Measurements from ENCODE around the gene MAPK8IP1. TPM values are rescaled to one million over a fixed set of nuclear protein-coding genes. Genes with fewer than 3 reads are reported as not detected.

The MAPK8IP1 gene
- total and polyA plus RNA-seq, 2 donors (not counting 1 experiment from before 2014, with no cell fraction given): 2.1 to 4.0 TPM

- H3K27me3 ChIP-seq (replicated peaks in 1 of 4; ENCODE audit: control extremely low read depth in 1 of 4, control insufficient read depth in 3 of 4, insufficient read depth in 4 of 4, low read length in 3 of 4): no peaks in the 10 kb centered on the region
- ATAC-seq (ENCODE audit: low read depth): no peak
- Mint-ChIP-seq H3K4me3 (no peak overlapping the region), H3K4me1 (peaks cover 77% of the 10 kb centered on the region), H3K9me3 (ENCODE audit: insufficient read depth) (no peaks in the 10 kb centered on the region), H3K27ac (peak overlapping the region; percentile 90), H3K27me3 (no peaks in the 10 kb centered on the region)
- CTCF ChIA-PET: interaction anchor here (2.0 to 2.4 kb wide), 2 partner anchors 38 to 80 kb away, joined by 7 to 10 read pairs; no protein-coding TSS in a partner anchor
- H3K9me3 ChIP-seq (ENCODE audit: control extremely low read depth in 1 of 3, control insufficient read depth in 2 of 3, insufficient read depth in 1 of 3, low read length in 2 of 3): no peaks in the 10 kb centered on the region
- H3K4me1 ChIP-seq (ENCODE audit: control insufficient read depth in 2 of 2, insufficient read depth in 2 of 2, low read length in 2 of 2): peaks cover 60 to 84% of the 10 kb centered on the region in 2 donors
- POLR2A ChIA-PET: interaction anchor here (2.4 kb wide), 1 partner anchor 8 kb away, joined by 10 read pairs; the partner anchor contains the start of gene PEX16
- H3K4me3 ChIP-seq (ENCODE audit: control extremely low read depth in 1 of 5, extremely low read depth in 1 of 5, insufficient read depth in 1 of 5, low read depth in 2 of 5, low read length in 4 of 5): no peak overlapping the region
- TF ChIP-seq CTCF (IDR thresholded peaks at IDR 0.05): no peak
- no peak for TF ChIP-seq EZH2 (IDR thresholded peaks at IDR 0.05; ENCODE audit: borderline replicate concordance, insufficient read depth, low read depth, low read length, poor library complexity, severe bottlenecking)
- no peak overlapping the region for H2AFZ ChIP-seq (ENCODE audit: insufficient read depth, low read depth, low read length, poor library complexity, severe bottlenecking)
- H4K20me1 ChIP-seq (ENCODE audit: control insufficient read depth, insufficient read depth, low read length, poor library complexity, severe bottlenecking): peaks cover 35% of the 10 kb centered on the region
- no peak overlapping the region for H3K9ac ChIP-seq (ENCODE audit: low read length)
- H3K4me2 ChIP-seq (replicated peaks; ENCODE audit: low read depth, low read length, poor library complexity, severe bottlenecking): no peak overlapping the region
- peaks cover 0 to 43% of the 10 kb centered on the region in 2 experiments for H3K36me3 ChIP-seq (replicated peaks in 1 of 2; ENCODE audit: control extremely low read depth in 1 of 2, control insufficient read depth in 1 of 2, extremely low read depth in 1 of 2, insufficient read depth in 2 of 2, low read length in 1 of 2)
- intact Hi-C loops (cut with micrococcal nuclease): no loop called here
- 99% methylated on average over 9 of the region's 12 CpGs for WGBS (ENCODE audit: insufficient coverage)
- peaks cover 96% of the 10 kb centered on the region for H3K79me2 ChIP-seq (ENCODE audit: control insufficient read depth, insufficient read depth, low read length)
- peak; percentile 12 for DNase-seq
- peak overlapping the region in 1 of 2 donors; percentile 92 for H3K27ac ChIP-seq (ENCODE audit: low read length in 2 of 2)
Observed at GRCh38 chr11:45926001-45926401, 40.5 kb downstream of the MAPK8IP1 start.

- CTCF ChIA-PET: interaction anchor here (1.1 to 2.4 kb wide), 5 partner anchors 9 to 80 kb away, joined by 4 to 10 read pairs (median 5); partner anchors contain the start of gene PEX16
- H3K4me1 ChIP-seq (ENCODE audit: control insufficient read depth in 2 of 2, insufficient read depth in 2 of 2, low read length in 2 of 2): peaks cover 59 to 84% of the 10 kb centered on the region in 2 donors
- no peaks in the 10 kb centered on the region for H3K27me3 ChIP-seq (replicated peaks in 1 of 4; ENCODE audit: control extremely low read depth in 1 of 4, control insufficient read depth in 3 of 4, insufficient read depth in 4 of 4, low read length in 3 of 4)
Observed at GRCh38 chr11:45926536-45927331, 41.3 kb downstream of the MAPK8IP1 start.

More at GRCh38 chr11:45926536-45927331, 41.3 kb downstream of the MAPK8IP1 start:
- POLR2A ChIA-PET: interaction anchor here (0.6 to 2.4 kb wide), 4 partner anchors 9 to 40 kb away, joined by 3 to 10 read pairs (median 8); partner anchors contain the start of gene PEX16
- Histone ChIP-seq H4K20me1 (ENCODE audit: control insufficient read depth, insufficient read depth, low read length, poor library complexity, severe bottlenecking) (peaks cover 35% of the 10 kb centered on the region), H3K9me3 (ENCODE audit: control extremely low read depth in 1 of 3, control insufficient read depth in 2 of 3, insufficient read depth in 1 of 3, low read length in 2 of 3) (no peaks in the 10 kb centered on the region), H2AFZ (ENCODE audit: insufficient read depth, low read depth, low read length, poor library complexity, severe bottlenecking) (no peak overlapping the region), H3K27ac (ENCODE audit: low read length in 2 of 2) (peak overlapping the region; percentile 24 to 92), H3K36me3 (replicated peaks in 1 of 2; ENCODE audit: control extremely low read depth in 1 of 2, control insufficient read depth in 1 of 2, extremely low read depth in 1 of 2, insufficient read depth in 2 of 2, low read length in 1 of 2) (peaks cover 0 to 43% of the 10 kb centered on the region in 2 experiments), H3K4me3 (ENCODE audit: control extremely low read depth in 1 of 5, extremely low read depth in 1 of 5, insufficient read depth in 1 of 5, low read depth in 2 of 5, low read length in 4 of 5) (no peak overlapping the region), H3K79me2 (ENCODE audit: control insufficient read depth, insufficient read depth, low read length) (peaks cover 98% of the 10 kb centered on the region), H3K4me2 (replicated peaks; ENCODE audit: low read depth, low read length, poor library complexity, severe bottlenecking) (peak overlapping the region; percentile 91), H3K9ac (ENCODE audit: low read length) (no peak overlapping the region)
- Mint-ChIP-seq H3K27me3 (no peaks in the 10 kb centered on the region), H3K27ac (peak overlapping the region; percentile 90), H3K9me3 (ENCODE audit: insufficient read depth) (no peaks in the 10 kb centered on the region), H3K4me1 (peaks cover 77% of the 10 kb centered on the region), H3K4me3 (peak overlapping the region; percentile 16)
- intact Hi-C loops (cut with micrococcal nuclease): no loop called here
- WGBS (ENCODE audit: insufficient coverage): 93% methylated on average over 9 of the region's 12 CpGs
- no peak for ATAC-seq (ENCODE audit: low read depth)
- TF ChIP-seq EZH2 (IDR thresholded peaks at IDR 0.05; ENCODE audit: borderline replicate concordance, insufficient read depth, low read depth, low read length, poor library complexity, severe bottlenecking) (no peak), CTCF (IDR thresholded peaks at IDR 0.05) (no peak)
- DNase-seq: peak; percentile 8

Measured in B cell (primary cell).